Transverse colon (tissue), 4 donors: Measurements from ENCODE around the gene NGLY1. TPM values are rescaled to one million over a fixed set of nuclear protein-coding genes. Genes with fewer than 3 reads are reported as not detected.

Experiments
- DNase-seq: peaks from one replicate; pipeline ENCODE4 v3.0.0-alpha.2; 2019
- H3K27ac ChIP-seq, 4 donors: fragments of 200-600 bp; sonication (generic); 2 replicates each; pipeline ENCODE4 v1.5.1; 2016 to 2018; ENCODE audit warnings: inconsistent platforms in 4 of 4
- H3K27me3 ChIP-seq: fragments of 200-600 bp; sonication (generic); 2 replicates; pipeline ENCODE4 v1.5.1; 2017; ENCODE audit warnings: inconsistent platforms
- H3K36me3 ChIP-seq, 4 donors: fragments of 200-600 bp; sonication (generic); 2 replicates each; pipeline ENCODE4 v1.5.1; 2017 to 2019; ENCODE audit warnings: inconsistent platforms in 4 of 4
- H3K4me1 ChIP-seq, 4 donors: fragments of 200-600 bp; sonication (generic); 2 replicates each; pipeline ENCODE4 v1.5.1; 2017 to 2020; ENCODE audit warnings: inconsistent platforms in 4 of 4
- H3K4me3 ChIP-seq, 4 donors: fragments of 200-600 bp; sonication (generic); 1 replicate in 1 of 4; 2 replicates in 3 of 4; pipeline versions ENCODE4 v1.5.1 to v1.6.1; 2017 to 2019; ENCODE audit warnings: inconsistent platforms in 4 of 4
- H3K9me3 ChIP-seq, 2 donors: fragments of 200-600 bp; sonication (generic); 2 replicates each; pipeline ENCODE4 v1.5.1; 2017 to 2019; ENCODE audit warnings: inconsistent platforms in 2 of 2
- CTCF ChIP-seq, 5 experiments: fragments of 200-600 bp in 3 of 5; fragments of 450-650 bp in 2 of 5; sonication (generic) in 3 of 5; IDR thresholded peaks; 1 replicate in 2 of 5; 2 replicates in 3 of 5; pipeline ENCODE4 v1.5.1; 2016 to 2017; ENCODE audit warnings: antibody characterized with exemption in 5 of 5, inconsistent platforms in 3 of 5, mild to moderate bottlenecking in 2 of 5, moderate library complexity in 1 of 5
- EP300 ChIP-seq: sonication (generic); formaldehyde crosslinking; IDR thresholded peaks from one replicate; pipeline ENCODE4 v1.6.1; 2017; ENCODE audit warnings: antibody characterized with exemption, low read depth
- POLR2A ChIP-seq: fragments of 450-650 bp; IDR thresholded peaks from one replicate; pipeline ENCODE4 v1.6.1; 2016; ENCODE audit warnings: antibody characterized with exemption, mild to moderate bottlenecking, moderate library complexity
- POLR2AphosphoS5 ChIP-seq, 3 donors: sonication (generic); formaldehyde crosslinking; IDR thresholded peaks; one replicate each; pipeline ENCODE4 v1.6.1; 2016; ENCODE audit warnings: antibody characterized with exemption in 3 of 3
- WGBS, 2 donors: methylation state at CpG; one replicate each; pipeline ENCODE4 v1.1.5; 2018; ENCODE audit warnings: low coverage in 1 of 2; 5-methylcytosine and 5-hydroxymethylcytosine counted together
- in situ Hi-C, 4 donors: fragments of 200-750 bp; cut with MboI; loops; one replicate each; pipeline versions ENCODE4 v1.15.0 to v1.15.1; 2017; ENCODE audit warnings: low sequenced_read_pairs in 3 of 4, low pct_ligation_motif_present in 1 of 4, low pct_unique_long_range_greater_than_20kb in 1 of 4
- intact Hi-C: fragments of 100-400 bp; cut with DNase I; formaldehyde crosslinking; loops from one replicate; pipeline ENCODE4 v1.15.1; 2023; ENCODE audit warnings: low total_unique reads
- total RNA-seq, 4 donors: library from RNA; depleted of rRNA; stranded (reverse); fragments of >200 nt; gene quantifications; one replicate each; pipeline ENCODE4 v1.1.0, GENCODE V29; 2016

Gene NGLY1
- total RNA-seq, 4 donors from 2014 or later = 44.9 to 154 (median 55.0) TPM

- Histone ChIP-seq H3K4me1 (no peaks in the 10 kb centered on the region), H3K36me3 (peaks cover 0 to 40% (median 15%) of the 10 kb centered on the region in 4 donors), H3K27me3 (no peaks in the 10 kb centered on the region), H3K4me3 (no peak overlapping the region), H3K27ac (no peak overlapping the region), H3K9me3 (no peaks in the 10 kb centered on the region)
- no peak for TF ChIP-seq EP300
- TF ChIP-seq POLR2A = no peak
- TF ChIP-seq POLR2AphosphoS5 (IDR thresholded peaks at IDR 0.05) = no peak
- TF ChIP-seq CTCF (IDR thresholded peaks at IDR 0.05) = no peak
- no peak for DNase-seq
- in situ Hi-C loops = no loop called here
- intact Hi-C loops = no loop called here
Observed at GRCh38 chr3:25747033-25747432, 36.2 kb downstream of the NGLY1 start.

- 95 to 99% methylated on average over 3 of the region's 3 CpGs for WGBS, 2 donors
- no peak for TF ChIP-seq POLR2AphosphoS5 (IDR thresholded peaks at IDR 0.05)
- intact Hi-C loops = no loop called here
- no peaks in the 10 kb centered on the region for H3K4me1 ChIP-seq
- no peaks in the 10 kb centered on the region for H3K27me3 ChIP-seq
- no peak overlapping the region for H3K4me3 ChIP-seq
- H3K36me3 ChIP-seq = peaks cover 0 to 25% (median 7%) of the 10 kb centered on the region in 4 donors
- no peak for DNase-seq
- no peaks in the 10 kb centered on the region for H3K9me3 ChIP-seq
- in situ Hi-C loops = no loop called here
- H3K27ac ChIP-seq = no peak overlapping the region
Observed at GRCh38 chr3:25744470-25744869, 38.8 kb downstream of the NGLY1 start.

- H3K9me3 ChIP-seq = no peaks in the 10 kb centered on the region
- no peak for DNase-seq
- no peak for TF ChIP-seq CTCF (IDR thresholded peaks at IDR 0.05)
- TF ChIP-seq EP300 = no peak
- no peak for TF ChIP-seq POLR2A
- TF ChIP-seq POLR2AphosphoS5 (IDR thresholded peaks at IDR 0.05) = no peak
- in situ Hi-C loops = no loop called here
- no peaks in the 10 kb centered on the region for H3K4me1 ChIP-seq
- intact Hi-C loops = no loop called here
- H3K27me3 ChIP-seq = no peaks in the 10 kb centered on the region
- H3K27ac ChIP-seq = no peak overlapping the region
- H3K4me3 ChIP-seq = no peak overlapping the region
- peaks cover 0 to 20% (median 4%) of the 10 kb centered on the region in 4 donors for H3K36me3 ChIP-seq
Observed at GRCh38 chr3:25728101-25728500, 55.1 kb downstream of the NGLY1 start.

- Histone ChIP-seq H3K36me3 (peaks cover 0 to 15% (median 0%) of the 10 kb centered on the region in 4 donors), H3K27me3 (no peaks in the 10 kb centered on the region), H3K9me3 (no peaks in the 10 kb centered on the region), H3K4me1 (no peaks in the 10 kb centered on the region), H3K27ac (no peak overlapping the region), H3K4me3 (no peak overlapping the region)
- DNase-seq = no peak
- intact Hi-C loops (no loop called here), in situ Hi-C loops (no loop called here)
- WGBS, 2 donors = 93 to 98% methylated on average over 6 of the region's 6 CpGs
- TF ChIP-seq POLR2A (no peak), CTCF (IDR thresholded peaks at IDR 0.05) (no peak), EP300 (no peak), POLR2AphosphoS5 (IDR thresholded peaks at IDR 0.05) (no peak)
Observed at GRCh38 chr3:25727316-25727715, 55.9 kb downstream of the NGLY1 start.

- no peak overlapping the region for H3K27ac ChIP-seq
- TF ChIP-seq POLR2A (no peak), EP300 (no peak), POLR2AphosphoS5 (IDR thresholded peaks at IDR 0.05) (no peak), CTCF (IDR thresholded peaks at IDR 0.05) (no peak)
- H3K27me3 ChIP-seq = no peaks in the 10 kb centered on the region
- 90 to 95% methylated on average over 2 to 3 of the region's 3 CpGs for WGBS, 2 donors
- no peaks in the 10 kb centered on the region for H3K4me1 ChIP-seq
- H3K4me3 ChIP-seq = no peak overlapping the region
- in situ Hi-C loops = no loop called here
- intact Hi-C loops = no loop called here
- peaks cover 0 to 12% (median 0%) of the 10 kb centered on the region in 4 donors for H3K36me3 ChIP-seq
- DNase-seq = no peak
- H3K9me3 ChIP-seq = no peaks in the 10 kb centered on the region
Observed at GRCh38 chr3:25725810-25726209, 57.4 kb downstream of the NGLY1 start.
